Endometrial microvascular endothelial cells (primary cell): ENCODE data around the gene NRXN3. TPM values are rescaled to one million over a fixed set of nuclear protein-coding genes. Genes with fewer than 3 reads are reported as not detected.
"Not testable (repeated sequence)": the region's sequence is repeated elsewhere in the genome, so short reads cannot be mapped to it uniquely, and the experiment has no call there.

Experiments
- in situ Hi-C: cut with HindIII; loops from 2 replicates; pipeline ENCODE4 v1.10.0; 2017; ENCODE audit warnings: low sequenced_read_pairs, low pct_unique_long_range_greater_than_20kb; ENCODE audit errors: inconsistent ontology term
- total RNA-seq: library from RNA; depleted of rRNA; stranded (reverse); fragments of >200 nt; gene quantifications from one replicate; pipeline ENCODE4 v1.2.3, GENCODE V29; 2015; ENCODE audit errors: inconsistent ontology term

Gene NRXN3
- total RNA-seq, 1 donor from 2014 or later: 0.09 TPM

DNA sequence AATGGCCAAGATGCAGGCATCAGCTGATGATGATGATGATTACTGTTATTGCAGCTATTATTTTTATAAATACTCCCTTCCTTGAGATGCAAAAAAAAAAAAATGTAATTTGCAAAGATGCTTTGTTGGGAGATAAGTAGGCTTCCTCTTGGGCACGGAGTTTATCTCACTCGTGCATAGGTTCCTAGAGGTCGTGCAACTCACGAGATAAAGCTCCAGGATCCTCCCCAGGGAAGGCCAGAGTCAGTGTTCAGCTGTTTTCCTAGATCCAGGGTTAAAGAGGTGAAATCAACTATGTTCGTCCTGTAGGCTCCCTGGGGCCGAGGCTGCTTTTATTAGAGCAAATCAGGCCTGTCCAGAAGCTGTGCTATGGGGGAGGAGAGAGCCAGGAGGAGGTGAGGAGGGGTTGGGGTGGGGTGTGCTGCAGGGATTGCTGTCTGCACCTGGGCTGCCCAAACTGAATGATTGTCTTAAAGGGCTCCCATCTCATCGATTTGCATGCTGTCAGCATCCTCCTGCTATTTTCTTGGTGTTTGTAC, 270.3 kb downstream of the NRXN3 start:
- in situ Hi-C loops: no loop called here

DNA sequence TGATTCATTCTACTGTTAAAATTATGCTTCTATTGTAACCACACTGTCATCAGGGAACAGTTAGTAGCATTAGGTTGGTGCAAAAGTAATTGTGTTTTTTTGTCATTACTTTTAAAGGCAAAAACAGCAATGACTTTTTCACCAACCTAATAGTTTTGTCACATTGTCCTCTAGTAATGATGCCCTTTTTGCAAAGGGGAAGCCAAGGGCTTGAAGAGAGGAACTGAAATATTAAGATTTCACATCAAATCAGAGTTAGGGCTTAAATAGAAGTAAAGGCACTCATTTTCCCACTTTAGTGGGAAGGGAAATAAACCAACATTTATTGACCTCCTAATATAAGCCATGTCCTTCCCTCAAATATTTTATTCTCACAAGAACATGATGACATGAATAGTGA, 273.7 kb downstream of the NRXN3 start:
- in situ Hi-C loops: no loop called here

DNA sequence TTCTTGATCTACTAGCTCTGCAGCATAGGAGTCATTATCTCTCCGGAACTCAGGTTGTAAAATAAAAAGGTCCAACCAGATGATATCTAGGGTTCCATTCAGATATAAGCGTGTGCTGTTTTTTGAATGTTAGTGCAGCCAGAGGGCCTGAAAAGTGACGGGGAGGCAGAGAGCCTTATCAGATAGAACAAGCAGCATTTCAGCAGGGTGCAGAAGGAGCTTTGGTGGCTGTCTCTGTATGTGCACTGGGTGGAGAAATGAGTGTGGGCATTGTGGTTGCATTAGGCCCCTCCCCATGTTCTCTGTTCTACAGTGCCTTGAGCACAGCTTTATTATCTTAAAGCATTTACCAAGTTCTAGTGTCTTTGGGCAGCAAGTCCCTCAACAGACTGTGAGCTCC, 275.1 kb downstream of the NRXN3 start:
- in situ Hi-C loops: no loop called here

DNA sequence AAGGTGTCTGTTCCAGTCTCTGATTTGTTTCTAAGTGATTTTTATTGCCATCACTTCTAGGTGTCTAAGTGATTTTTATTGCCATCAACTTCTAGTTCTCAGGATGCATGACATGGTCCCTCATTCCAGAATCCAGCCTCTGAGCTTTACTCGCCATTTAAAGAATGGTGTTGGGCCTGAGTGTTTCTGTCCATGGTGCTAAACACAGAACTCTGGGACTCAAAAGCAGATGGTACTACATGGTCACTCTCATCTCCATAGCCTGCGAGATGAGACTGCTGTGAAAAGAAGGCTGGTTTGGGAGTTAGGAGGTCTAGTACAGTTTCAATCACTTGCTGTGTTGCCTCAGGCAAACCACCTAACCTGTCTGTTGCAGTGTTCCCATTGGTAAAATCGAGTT, 276.6 kb downstream of the NRXN3 start:
- in situ Hi-C loops: no loop called here

DNA sequence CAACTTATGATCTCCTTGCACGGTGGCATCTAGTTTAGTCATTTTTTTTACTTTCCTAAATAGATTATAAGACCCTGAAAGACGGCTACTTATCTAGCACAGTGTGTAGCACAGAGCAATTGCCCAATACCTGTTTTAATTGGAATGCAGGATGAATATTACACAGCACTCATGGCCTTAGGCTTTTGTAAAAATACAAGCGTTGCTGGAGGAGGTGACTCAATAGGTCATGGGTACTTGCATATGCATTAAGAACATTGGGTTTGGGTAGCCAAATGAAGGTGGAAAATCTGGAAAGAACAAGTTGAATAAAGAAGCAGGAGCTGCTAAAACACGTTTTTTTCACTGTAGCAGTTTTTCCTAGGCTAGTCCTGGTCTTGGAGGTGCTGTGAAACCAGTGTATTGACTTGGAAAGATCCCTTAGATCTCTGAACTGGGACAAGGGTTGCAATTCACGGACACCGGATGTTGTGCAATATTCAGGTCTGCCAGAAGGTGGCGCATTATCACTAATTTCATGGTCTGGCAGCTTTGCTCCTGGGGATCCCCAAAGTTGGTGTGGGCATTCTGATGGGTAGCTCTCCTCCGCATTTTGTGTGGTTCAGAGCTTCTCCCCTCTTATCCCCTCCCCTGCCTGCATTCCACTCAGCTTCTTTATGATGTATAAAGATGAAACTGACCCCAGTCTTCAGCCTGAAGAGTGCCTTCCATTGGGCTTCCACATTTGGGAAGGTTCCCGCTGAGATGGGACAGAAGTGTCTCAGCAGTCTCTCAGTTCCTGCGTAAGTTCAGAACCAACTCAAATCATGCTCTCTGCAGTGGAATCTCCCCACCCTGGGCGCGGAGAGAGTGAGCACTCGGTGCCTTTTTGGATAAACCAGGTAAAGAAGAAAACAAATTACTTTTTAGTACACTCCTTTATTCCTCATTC, 278.3 kb downstream of the NRXN3 start:
- in situ Hi-C loops: no loop called here

DNA sequence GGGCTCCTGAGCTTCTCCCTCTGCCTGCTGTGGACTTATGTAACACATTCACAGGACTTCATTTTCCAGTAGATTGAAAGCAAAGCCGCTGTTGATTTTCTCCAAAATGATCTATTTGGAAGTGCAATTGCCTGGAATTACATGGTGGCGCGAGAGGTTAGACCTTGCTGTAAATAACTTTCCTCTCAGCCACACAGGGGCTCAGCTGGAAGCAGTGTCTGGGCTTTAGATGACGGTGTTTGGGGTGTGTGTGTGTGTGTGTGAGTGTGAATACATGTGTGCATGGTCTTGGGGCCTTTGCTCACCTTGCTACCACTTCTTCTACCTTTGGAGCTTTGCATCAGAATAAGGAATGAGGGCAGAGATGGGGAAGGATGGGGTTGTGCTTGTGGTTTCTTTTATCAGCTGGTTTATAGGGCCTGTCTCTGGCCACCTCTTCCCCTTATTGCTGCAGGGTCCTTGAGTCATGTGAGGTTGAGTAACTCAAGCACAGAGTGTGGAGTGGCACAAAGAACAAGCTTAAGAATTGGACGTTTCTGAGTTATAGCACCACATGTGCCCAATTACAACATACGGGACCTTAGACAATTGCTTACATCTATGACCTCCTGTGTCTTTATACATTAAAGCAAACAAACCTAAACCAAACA, 280.6 kb downstream of the NRXN3 start:
- in situ Hi-C loops: no loop called here

DNA sequence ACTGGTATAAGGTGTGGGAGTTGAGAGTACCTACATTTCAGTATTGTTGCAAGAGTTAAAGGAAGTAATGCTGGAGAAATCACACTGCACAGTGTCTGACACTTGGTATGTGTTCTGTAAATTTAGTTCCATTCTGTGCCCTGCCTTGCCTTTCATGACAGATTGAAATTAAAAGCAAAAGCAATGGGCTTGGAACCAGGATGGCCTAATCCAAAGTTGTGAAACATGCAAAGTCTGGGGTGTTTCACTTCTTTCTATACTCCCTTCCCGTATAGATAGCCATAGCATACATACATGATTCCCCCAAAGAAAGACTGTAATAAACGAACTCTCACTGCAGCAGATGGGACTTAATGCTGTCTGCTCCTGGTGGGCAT, 281.1 kb downstream of the NRXN3 start:
- in situ Hi-C loops: no loop called here

DNA sequence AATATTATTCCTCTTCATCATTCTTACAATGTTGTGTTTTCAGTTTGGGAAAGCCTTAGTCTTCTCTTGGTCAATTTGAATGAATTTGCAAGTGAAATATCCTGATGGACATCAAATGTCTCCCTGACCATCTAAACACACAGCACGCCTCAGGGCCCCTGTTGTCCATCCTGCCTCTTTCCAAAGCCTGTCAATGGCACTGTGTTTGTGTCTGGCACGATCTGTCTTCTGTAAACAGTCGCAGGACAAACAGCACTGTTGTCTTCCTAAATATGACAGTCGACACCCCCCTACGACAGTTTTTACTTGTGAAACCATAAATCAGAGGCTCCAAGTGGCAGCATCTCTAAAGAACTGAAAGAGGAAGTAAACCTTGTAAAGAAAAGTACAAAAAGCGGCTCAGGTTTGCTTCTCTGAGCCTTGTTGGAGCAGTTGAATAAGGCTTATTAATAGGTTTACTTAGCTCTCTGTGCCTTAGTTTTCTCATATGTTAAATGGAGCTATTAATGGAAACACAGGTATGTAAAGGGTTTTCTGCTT, 285.8 kb downstream of the NRXN3 start:
- in situ Hi-C loops: no loop called here

DNA sequence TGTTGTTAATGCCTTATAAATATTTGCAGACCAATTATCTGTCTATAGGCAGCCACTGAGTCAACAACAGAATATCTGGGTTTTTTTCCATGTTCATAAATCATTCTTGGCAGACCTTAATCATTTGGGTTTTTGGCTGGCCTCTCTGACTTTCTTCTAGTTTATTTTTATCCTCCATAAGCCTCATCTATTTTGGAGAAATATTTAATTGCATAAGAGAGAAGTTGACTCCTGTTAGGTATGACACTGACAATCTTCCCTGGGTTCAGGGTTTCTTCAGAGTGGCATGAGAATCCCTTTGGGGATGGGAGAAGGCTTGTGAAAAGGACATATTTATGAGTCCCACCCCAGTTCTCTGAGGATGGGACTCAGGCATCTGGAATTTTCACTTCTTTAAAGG, 299.8 kb downstream of the NRXN3 start:
- in situ Hi-C loops: no loop called here

DNA sequence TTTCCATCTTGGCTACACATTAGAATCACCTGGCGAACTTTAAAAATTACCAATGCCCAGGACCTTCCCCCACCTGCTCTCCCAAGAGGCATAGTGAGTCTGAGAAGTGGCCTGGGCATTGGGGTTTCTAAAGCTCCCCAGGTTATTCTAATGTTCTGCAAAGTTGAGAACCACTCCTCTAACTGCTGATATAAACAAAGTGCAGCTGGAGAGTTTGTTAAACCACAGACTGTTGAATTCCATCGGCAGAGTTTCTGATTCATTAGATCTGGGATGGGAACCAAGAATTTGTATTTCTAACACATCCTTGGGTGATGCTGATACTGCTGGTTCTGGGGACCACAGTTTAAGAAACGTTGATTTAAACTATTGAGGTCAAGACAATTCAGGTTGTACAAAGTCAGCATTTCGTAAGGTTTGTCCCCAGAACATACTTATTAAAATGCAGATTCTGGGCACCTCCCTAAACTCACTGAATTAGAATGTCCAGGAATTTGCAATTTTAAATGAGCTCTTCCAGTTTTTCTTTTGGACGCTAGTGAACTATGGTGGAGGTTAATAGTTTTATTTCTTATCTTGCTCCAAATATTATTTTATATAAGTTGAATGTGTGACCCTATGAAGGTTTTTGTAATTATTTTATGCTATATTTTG, 309.1 kb downstream of the NRXN3 start:
- in situ Hi-C loops: no loop called here

DNA sequence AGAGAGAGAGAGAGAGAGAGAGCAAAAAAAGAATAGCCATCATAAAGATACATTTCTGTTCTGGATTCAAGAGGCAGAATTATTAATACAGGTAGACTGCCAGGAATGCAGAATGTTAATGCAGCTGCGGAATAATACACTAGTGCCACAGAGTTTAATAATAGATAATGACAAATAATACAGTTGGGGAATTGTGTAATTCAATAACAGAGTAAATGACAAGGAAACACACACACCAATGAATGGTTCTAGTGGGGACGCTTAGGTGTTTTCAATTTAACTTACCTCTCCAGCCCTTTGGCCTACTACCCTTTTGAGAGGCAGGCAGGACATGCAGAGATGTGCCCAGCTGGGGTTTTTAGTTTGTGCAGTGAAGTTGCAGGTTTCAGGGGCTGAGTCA, 313.9 kb downstream of the NRXN3 start:
- in situ Hi-C loops: no loop called here

DNA sequence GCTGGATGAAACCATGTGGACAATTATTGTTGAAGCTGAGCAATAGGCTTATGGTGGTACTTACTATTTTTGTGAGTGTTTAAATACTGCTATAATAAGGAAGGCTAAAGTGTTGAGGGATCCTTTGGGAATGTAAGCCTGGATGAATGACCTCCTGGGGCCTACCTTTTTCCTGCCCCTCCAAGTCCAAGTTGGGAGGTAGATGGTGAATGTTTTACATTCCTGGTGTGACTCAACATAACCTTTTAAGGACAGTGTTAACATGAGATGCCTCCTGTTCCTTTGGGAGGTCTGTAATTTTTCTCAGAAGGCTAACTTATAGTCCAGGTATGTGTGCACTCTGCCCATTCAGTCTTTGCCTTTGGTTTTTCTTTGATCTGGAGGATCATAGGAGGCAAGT, 315.9 kb downstream of the NRXN3 start:
- in situ Hi-C loops: no loop called here

DNA sequence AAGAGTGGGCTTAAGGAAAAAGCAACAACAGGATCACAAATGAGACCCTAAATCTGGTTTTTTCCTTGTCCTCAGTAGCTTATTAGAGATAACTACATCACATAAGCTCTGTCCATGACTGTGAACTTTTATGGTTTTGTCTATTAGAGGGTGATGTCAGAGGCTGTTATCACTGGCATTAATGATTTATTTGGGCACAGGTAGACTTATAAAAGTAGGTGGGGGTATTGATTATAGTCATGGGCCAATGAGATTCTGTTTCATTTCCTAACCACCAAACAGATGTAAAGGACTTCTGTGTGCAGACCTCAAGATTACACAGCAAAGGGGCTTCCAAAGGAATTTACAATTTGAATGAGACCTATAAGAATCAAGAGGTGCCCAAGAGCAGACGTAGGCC, 316.4 kb downstream of the NRXN3 start:
- in situ Hi-C loops: no loop called here

DNA sequence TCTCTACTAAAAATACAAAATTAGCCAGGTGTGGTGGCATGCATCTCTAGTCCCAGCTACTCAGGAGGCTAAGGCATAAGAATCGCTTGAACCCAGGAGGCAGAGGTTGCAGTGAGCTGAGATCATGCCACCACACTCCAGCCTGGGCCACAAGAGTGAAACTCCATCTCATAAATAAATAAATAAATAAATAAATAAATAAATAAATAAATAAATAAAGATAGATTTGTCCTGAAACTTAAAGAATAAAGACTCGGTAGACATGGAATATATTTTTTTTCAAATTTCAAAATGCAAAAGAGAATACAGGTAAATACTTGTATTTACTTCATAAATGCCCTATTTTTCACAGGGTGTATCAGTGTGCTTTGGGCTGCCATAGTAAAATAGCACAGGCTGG, 317.4 kb downstream of the NRXN3 start:
- in situ Hi-C loops: not testable (repeated sequence)

DNA sequence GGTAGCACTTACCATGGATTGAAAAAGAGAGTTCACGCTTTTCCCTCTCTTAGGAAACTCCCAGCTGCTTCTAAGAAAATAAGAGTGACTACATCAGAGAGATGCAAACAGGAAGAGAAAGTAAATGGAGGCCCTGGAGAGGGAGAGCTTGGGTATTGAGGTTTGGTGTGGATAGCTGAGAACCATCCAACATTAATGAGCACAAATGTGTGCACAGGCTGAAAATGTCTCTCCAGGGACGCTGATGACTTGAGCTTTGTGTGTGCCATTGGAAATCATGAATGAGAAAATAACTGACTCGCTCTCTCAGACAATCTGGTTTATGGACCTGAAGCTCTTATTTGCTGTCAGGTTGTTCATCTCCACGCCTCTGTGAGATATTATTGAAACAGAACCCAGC, 318.8 kb downstream of the NRXN3 start:
- in situ Hi-C loops: no loop called here

DNA sequence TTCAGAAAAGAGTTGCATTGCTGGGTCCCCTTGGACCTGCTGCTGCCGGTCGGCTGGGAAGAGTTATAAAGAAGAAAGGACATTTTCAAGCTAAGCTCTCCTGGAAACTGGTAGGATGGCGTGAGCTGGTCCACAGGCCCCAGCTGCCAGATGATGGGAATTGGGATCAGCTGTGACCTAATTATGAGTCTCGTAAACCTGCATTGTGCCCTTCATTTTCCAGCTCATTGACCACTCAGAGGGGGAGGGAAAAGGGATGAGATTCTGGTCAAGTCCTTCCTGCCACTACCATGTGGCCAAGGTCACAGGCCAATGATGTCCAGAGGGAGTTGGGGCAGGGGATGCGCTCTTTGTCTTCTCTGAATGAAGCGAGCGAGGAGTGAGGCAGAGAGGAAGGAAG, 320.9 kb downstream of the NRXN3 start:
- in situ Hi-C loops: no loop called here

DNA sequence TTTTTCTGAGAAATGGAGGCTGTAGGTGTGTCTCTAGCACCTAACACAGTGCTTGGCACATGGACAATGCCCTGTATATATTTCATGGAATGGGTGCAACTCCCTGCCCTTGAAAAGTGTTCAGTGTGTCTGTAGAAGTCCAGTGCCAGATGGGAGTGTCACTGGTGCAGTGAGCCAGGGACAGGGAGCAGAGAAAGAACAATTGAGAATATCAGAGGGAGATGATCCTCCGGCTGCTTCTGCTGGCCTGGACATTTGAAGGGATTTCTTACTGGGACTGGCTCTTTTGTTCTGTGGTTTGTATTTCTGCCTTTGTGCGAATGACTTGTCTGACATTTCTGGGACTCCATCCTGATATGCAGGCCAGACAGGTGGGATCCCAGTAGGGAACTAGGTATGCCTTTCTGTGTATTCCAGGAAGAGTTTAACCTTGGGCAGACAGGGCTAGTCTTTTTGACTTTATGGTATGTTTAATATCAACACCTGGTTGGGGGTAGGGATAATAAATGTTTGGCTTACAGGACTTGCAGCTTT, 328.0 kb downstream of the NRXN3 start:
- in situ Hi-C loops: no loop called here

DNA sequence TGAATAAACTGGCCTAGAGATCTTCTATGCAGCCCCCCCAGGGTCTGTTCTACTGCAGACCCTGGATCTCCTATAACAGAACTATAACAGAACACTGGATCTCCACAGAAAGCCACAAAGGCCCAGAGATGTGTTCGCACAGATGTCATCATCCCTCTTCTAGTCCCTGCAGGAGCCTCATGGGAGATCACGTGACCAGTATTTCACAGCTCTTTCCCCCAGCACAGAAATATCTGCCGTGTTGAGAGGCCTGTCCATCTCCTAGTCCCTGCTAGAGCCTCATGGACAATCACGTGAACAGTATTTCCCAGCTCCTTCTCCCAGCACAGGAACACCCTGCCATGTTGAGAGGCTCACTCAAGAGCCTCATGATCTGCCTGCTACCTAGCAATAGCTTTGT, 331.7 kb downstream of the NRXN3 start:
- in situ Hi-C loops: no loop called here

DNA sequence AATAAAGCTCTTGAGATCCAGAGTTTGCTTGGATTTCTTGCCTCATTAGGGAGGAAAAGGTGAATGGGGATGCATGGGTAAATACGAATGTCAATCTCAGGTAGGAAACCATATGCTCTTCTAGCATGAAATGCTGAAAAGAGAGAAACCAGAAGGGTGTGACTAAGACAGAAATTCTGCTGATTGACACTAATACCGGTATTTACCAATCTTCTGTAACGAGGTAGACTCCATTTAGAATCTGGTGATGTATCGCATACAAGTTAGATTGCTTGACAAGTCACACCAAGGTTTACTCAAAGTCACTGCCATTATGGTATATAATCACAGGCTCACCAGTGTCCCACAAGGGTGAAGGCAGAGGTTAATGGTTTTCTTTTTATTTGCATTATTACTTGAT, 337.9 kb downstream of the NRXN3 start:
- in situ Hi-C loops: no loop called here
